HL-60/S4 treated with retinoic acid at 250 ng/mL for 4 days and 3 days (cell line): Measurements from ENCODE around the gene TBC1D25.

ENCODE experiments used
- in situ Hi-C: fragments of 300-500 bp; cut with MboI; formaldehyde crosslinking; loops from 2 replicates; pipeline ENCODE4 v1.7.0; 2022; ENCODE audit warnings: low sequenced_read_pairs

TBC1D25 gene

GRCh38 chrX:48597353-48598264 is 58.1 kb downstream of the TBC1D25 start, which contains the start of gene WDR13:
Gene WDR13 (plus strand): TSS chrX:48597492. CDS start chrX:48597997, 505 bp downstream.
- in situ Hi-C loops, result no loop called here

GRCh38 chrX:48598614-48599013 is 59.1 kb downstream of the TBC1D25 start:
- in situ Hi-C loops, result no loop called here

GRCh38 chrX:48599341-48599740 is 59.8 kb downstream of the TBC1D25 start:
- in situ Hi-C loops, result no loop called here

- in situ Hi-C loops, result no loop called here
Measured at GRCh38 chrX:48600226-48600625, 60.7 kb downstream of the TBC1D25 start.

- in situ Hi-C loops, result no loop called here
Measured at GRCh38 chrX:48601741-48602394, 62.4 kb downstream of the TBC1D25 start.

GRCh38 chrX:48604701-48605100 is 65.2 kb downstream of the TBC1D25 start:
- in situ Hi-C loops, result no loop called here

GRCh38 chrX:48606091-48606490 is 66.6 kb downstream of the TBC1D25 start:
- in situ Hi-C loops, result no loop called here

GRCh38 chrX:48611703-48612102 is 72.2 kb downstream of the TBC1D25 start:
- in situ Hi-C loops, result no loop called here
